ENCODE measurements around the gene OR2Z1. TPM values are rescaled to one million over a fixed set of nuclear protein-coding genes. Genes with fewer than 3 reads are reported as not detected.
"Not testable (repeated sequence)": the region's sequence is repeated elsewhere in the genome, so short reads cannot be mapped to it uniquely, and the experiment has no call there.

OR2Z1 gene
- total RNA-seq, 1 donor from 2014 or later = not detected

DNA sequence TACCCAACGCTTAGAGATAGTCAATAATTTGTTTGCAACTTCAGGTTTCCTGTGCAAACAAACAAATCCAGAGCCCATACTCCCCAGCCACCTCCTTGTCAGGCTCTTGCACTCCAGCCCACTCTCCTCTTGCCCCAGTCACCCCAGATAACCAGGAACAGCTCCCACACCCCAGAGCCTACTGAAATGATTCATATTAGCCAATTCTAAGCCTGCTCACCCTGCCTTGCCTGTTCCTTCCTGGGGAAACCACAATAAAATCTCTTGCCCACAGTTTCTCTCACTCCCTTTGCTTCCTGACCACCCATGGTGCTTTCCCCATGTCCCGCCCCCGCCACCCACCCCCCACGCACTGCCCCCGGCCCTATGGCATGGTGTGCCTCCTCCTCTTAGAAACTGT, 19.1 kb upstream of the OR2Z1 start:
- no peak for DNase-seq (ENCODE audit: low spot score)

DNA sequence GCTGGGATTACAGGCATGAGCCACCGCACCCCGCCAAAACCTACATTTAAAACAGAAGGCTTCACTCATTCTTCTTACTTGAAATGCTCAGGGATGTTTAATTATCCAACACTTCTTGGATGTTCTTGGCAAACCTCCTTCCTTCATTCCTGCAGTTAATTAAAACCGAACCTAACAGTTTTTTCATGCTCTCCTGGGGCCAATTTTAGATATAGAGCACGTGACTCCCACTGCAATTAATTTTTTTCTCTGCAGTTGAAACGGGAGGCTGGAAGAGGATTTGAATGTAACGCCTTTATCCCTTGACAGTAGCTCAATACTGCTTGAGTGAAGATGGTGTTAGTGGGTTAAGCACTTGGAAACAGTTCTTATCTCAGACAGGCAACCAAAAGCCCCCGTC, 18.2 kb upstream of the OR2Z1 start:
- DNase-seq (ENCODE audit: low spot score) = no peak

DNA sequence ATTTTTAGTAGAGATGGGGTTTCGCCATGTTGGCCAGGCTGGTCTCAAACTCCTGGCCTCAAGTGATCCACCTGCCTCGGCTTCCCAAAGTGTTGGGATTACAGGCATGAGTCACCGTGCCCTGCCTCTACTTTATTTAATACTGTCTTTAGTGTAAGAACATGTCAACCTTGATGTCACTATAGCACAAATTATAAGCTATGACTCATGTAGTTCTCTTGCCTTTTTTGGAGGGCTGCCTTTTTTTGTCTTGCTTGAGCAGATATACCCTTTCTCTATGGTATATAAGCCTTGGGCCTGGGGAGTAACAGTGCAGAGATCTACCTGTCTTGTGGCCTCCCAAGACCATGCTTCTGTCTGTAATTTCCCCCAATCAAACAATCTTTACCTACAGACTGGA, 16.1 kb upstream of the OR2Z1 start:
- DNase-seq (ENCODE audit: low spot score) = not testable (repeated sequence)

DNA sequence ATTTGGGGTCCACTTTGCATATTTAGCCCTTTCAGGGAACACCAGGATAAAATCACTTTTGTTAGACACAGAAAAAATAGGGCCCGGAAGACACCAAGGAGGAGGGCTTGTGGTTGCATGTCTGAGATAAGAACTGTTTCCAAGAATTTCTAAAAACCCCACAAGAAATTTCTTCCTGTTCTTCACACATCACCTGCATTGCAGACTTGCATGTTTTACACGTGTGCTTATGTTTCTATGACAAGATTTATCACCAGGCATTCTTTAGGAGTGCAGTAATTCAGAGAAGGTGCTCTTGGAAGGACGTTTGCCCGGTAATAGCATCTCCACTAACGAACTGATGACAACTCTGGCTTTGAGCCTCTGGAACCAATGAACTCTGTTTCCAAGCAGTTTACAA, 15.7 kb upstream of the OR2Z1 start:
- DNase-seq (ENCODE audit: low spot score) = no peak

DNA sequence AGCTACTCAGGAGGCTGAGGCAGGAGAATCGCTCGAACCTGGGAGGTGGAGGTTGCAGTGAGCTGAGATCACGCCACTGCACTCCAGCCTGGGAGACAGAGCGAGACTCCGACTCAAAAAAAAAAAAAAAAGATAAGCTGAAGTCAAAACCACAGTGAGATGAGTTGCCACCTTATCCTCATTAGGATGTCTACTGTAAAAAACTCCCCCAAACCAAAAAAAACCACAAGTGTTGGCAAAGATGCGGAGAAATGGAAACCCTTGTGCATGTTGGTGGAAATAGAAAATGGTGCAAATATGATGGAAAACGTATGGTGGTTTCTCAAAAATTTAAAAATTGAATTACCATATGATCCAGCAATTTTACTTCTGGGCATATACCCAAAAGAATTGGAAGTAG, 11.1 kb upstream of the OR2Z1 start:
- not testable (repeated sequence) for DNase-seq (ENCODE audit: low spot score)

DNA sequence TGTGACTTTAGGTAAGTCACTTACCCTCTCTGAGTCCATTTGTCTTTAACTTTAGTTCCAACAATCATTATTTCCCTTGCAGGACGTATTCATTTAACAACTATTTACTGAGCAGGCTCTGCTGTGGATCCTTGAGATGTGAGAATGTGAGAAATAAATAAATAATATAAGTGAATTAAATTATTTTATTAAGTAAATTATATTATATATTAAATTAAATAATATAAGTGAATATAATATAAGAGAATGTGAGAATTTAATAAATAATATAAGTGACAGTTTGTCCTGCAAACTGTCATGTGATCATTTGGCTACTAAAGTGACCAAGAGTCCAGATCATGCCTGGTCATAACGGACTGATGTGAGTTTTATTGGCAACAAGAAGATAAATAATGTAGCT, 598 bp downstream of the OR2Z1 start:
- no peak for DNase-seq (ENCODE audit: low spot score)

DNA sequence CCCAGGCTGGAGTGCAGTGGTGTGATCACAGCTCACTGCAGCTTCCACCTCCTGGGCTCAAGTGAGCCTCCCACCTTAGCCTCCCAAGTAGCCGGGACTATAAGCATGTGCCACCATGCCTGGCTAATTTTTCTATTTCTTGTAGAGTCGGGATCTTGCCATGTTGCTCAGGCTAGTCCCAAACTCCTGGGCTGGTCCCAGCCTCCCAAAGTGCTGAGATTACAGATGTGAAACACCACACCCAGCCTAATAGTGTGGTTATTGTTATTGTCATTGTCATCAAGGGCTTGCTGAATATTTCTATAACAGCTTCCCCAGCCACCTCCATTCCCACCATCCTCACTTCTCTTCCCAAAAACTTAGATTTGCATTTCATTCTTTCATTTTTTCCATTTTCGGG, 2.8 kb downstream of the OR2Z1 start:
- no peak for DNase-seq (ENCODE audit: low spot score)

DNA sequence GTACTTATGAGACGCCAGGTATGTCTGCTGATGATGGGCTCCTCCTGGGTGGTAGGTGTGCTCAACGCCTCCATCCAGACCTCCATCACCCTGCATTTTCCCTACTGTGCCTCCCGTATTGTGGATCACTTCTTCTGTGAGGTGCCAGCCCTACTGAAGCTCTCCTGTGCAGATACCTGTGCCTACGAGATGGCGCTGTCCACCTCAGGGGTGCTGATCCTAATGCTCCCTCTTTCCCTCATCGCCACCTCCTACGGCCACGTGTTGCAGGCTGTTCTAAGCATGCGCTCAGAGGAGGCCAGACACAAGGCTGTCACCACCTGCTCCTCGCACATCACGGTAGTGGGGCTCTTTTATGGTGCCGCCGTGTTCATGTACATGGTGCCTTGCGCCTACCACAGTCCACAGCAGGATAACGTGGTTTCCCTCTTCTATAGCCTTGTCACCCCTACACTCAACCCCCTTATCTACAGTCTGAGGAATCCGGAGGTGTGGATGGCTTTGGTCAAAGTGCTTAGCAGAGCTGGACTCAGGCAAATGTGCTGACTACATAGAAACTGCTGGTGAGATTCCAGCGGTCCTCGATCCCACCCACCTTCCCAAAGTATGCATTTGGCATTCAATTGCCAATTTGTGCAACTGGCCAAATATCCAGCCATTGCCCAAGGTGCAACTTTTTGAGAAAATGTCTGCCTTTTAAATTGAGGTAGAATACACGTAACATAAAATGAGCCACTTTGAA, 10.2 kb downstream of the OR2Z1 start:
- no peak for DNase-seq (ENCODE audit: low spot score)

DNA sequence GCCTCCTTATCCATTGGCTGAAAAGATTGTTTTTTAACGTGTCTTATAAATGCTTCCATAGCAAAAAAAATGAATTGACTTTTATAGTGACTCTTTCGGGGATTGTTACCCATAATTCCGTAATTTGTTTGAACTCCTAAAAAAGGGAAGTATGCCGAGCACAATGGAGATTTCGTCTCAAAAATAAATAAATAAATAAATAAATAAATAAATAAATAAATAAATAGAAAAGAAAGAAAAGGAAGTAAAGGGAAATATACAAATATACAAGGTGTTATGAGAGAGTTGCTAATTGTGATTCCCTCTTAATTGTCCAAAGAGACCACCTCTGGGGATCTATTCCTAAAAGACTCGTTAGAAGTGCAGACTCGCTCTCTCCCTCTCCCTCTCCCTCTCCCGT, 16.9 kb downstream of the OR2Z1 start:
- no peak for DNase-seq (ENCODE audit: low spot score)

DNA sequence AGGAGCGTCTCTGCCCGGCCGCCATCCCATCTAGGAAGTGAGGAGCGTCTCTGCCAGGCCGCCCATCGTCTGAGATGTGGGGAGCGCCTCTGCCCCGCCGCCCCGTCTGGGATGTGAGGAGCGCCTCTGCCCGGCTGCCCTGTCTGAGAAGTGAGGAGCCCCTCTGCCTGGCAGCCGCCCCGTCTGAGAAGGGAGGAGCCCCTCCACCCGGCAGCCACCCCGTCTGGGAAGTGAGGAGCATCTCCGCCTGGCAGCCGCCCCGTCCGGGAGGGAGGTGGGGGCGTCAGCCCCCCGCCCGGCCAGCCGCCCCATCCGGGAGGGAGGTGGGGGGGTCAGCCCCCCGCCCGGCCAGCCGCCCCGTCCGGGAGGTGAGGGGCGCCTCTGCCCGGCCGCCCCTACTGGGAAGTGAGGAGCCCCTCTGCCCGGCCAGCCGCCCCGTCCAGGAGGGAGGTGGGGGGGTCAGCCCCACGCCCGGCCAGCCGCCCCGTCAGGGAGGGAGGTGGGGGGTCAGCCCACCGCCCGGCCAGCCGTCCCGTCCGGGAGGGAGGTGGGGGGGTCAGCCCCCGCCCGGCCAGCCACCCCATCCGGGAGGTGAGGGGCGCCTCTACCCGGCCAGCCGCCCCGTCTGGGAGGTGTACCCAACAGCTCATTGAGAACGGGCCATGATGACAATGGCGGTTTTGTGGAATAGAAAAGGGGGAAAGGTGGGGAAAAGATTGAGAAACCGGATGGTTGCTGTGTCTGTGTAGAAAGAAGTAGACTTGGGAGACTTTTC, 18.0 kb downstream of the OR2Z1 start:
- not testable (repeated sequence) for DNase-seq (ENCODE audit: low spot score)

DNA sequence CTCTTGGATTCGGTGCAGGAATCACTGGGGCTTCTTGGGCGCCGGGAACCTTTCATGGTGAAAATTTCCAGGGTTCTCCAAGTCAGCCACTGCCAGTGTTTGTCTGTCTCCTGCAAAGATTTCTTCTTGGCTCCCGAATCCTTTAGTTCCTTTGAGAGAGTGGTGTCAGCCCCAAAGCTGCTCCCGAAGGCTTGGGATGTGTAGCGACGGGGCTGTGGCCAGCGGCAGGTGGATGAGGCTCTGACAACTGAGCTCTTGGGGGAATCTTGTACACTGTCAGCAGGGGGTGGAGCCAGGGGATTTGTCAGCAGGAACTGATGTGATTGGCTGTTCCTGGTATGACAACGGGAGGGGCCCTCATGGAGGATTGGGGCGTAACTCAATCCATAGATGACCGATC, 45.8 kb downstream of the OR2Z1 start:
- DNase-seq (ENCODE audit: low spot score) = not testable (repeated sequence)

DNA sequence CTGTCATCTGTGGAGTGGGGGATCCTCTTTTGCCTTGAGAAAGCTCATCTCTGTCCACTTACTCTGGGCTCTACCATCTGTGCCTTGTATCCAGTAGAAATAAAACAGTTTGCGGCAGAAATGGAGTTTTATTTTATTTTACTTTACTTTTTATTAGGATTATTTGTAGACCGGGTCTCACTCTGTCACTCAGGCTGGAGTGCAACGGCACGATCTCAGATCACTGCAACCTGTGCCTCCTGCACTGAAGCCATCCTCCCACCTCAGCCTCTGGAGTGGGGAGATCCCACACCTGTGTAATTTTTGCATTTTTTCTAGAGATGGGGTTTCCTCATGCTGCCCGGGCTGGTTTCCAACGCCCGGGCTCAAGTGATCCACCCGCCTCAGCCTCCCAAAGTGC, 47.8 kb downstream of the OR2Z1 start:
- DNase-seq (ENCODE audit: low spot score) = not testable (repeated sequence)

DNA sequence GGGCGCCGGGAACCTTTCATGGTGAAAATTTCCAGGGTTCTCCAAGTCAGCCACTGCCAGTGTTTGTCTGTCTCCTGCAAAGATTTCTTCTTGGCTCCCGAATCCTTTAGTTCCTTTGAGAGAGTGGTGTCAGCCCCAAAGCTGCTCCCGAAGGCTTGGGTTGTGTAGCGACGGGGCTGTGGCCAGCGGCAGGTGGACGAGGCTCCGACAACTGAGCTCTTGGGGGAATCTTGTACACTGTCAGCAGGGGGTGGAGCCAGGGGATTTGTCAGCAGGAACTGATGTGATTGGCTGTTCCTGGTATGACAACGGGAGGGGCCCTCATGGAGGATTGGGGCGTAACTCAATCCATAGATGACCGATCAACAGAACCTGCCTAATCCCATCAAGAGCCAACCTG, 52.2 kb downstream of the OR2Z1 start:
- not testable (repeated sequence) for DNase-seq (ENCODE audit: low spot score)

Other genes starting within 250 kb of the OR2Z1 start
- 1.4 TPM for gene PRAM1, start 219.0 kb upstream of the OR2Z1 start, total RNA-seq
- 27.0 TPM for gene ZNF414, start 207.5 kb upstream of the OR2Z1 start, total RNA-seq
- 20.6 TPM for gene MYO1F, start 144.2 kb upstream of the OR2Z1 start, total RNA-seq
- 19.0 TPM for gene ADAMTS10, start 110.9 kb upstream of the OR2Z1 start, total RNA-seq
- gene NFILZ, start 91.0 kb upstream of the OR2Z1 start, total RNA-seq = not detected
- gene ACTL9, start 22.8 kb upstream of the OR2Z1 start, total RNA-seq = not detected
- 28.9 TPM for gene ZNF558, start 110.7 kb downstream of the OR2Z1 start, total RNA-seq
- not detected for gene MBD3L1, start 110.7 kb downstream of the OR2Z1 start, total RNA-seq